Cardiac muscle cell (in vitro differentiated cells and primary cell): ENCODE results near the gene TUBG1. TPM values are rescaled to one million over a fixed set of nuclear protein-coding genes. Genes with fewer than 3 reads are reported as not detected.

ENCODE experiments used
- DNase-seq, 2 donors: peaks; one replicate each; pipeline versions ENCODE4 v3.0.0 to v3.0.0-alpha.2; 2010 to 2017; ENCODE audit warnings: low read depth in 1 of 2, low spot score in 1 of 2
- H3K27ac ChIP-seq: fragments of 200-600 bp; sonication (generic); 2 replicates; pipeline ENCODE4 v1.5.1; 2016
- H3K27me3 ChIP-seq: fragments of 200-600 bp; sonication (generic); 2 replicates; pipeline ENCODE4 v1.6.0; 2016; ENCODE audit warnings: control low read depth
- H3K36me3 ChIP-seq: fragments of 200-600 bp; sonication (generic); 2 replicates; pipeline ENCODE4 v1.5.1; 2016; ENCODE audit warnings: control low read depth
- H3K4me1 ChIP-seq: fragments of 200-600 bp; sonication (generic); 2 replicates; pipeline ENCODE4 v1.8.1; 2017; ENCODE audit warnings: low read depth, mild to moderate bottlenecking, mixed run types
- H3K4me3 ChIP-seq: fragments of 200-600 bp; sonication (generic); 2 replicates; pipeline ENCODE4 v1.5.1; 2016; ENCODE audit warnings: mild to moderate bottlenecking
- H3K9me3 ChIP-seq: fragments of 200-600 bp; sonication (generic); 2 replicates; pipeline ENCODE4 v1.5.1; 2017; ENCODE audit warnings: low read depth, mild to moderate bottlenecking, control low read depth
- CTCF ChIP-seq: IDR thresholded peaks from 2 replicates; pipeline ENCODE4 v1.5.1; 2012; ENCODE audit warnings: low read depth, mild to moderate bottlenecking, low read length
- polyA plus RNA-seq: library from polyadenylated mRNA; unstranded; fragments of >200 nt; fragmentation: Nextera tagmentation; extraction: Ambion mirVana; gene quantifications from 2 replicates; pipeline ENCODE4 v1.2.1, GENCODE V29; 2016
- total RNA-seq: library from RNA; depleted of rRNA; stranded (reverse); fragments of >200 nt; gene quantifications from 2 replicates; pipeline ENCODE4 v1.2.3, GENCODE V29; 2016

TUBG1 gene
- total and polyA plus RNA-seq, 2 experiments from 2014 or later: 97.2 to 177 TPM

GRCh38 chr17:42577140-42577531 is 32.3 kb upstream of the TUBG1 start:
- H3K4me1 ChIP-seq: no peaks in the 10 kb centered on the region
- no peak overlapping the region for H3K27ac ChIP-seq
- no peak for TF ChIP-seq CTCF

GRCh38 chr17:42577532-42578281 is 31.8 kb upstream of the TUBG1 start, which contains the start of gene PSMC3IP:
Gene PSMC3IP, minus strand, starts transcription at chr17:42577729. Its CDS starts 43 bp downstream, at chr17:42577686.
- Histone ChIP-seq H3K27me3 (no peaks in the 10 kb centered on the region), H3K9me3 (no peaks in the 10 kb centered on the region), H3K4me1 (no peaks in the 10 kb centered on the region), H3K36me3 (peaks cover 28% of the 10 kb centered on the region), H3K4me3 (peak within 1 kb of the TSS; percentile 64), H3K27ac (peak within 1 kb of the TSS; percentile 72)
- DNase-seq: peak; percentile 95 to 96
- TF ChIP-seq CTCF: peak; percentile 41

More at GRCh38 chr17:42577140-42577531, 32.3 kb upstream of the TUBG1 start:
- DNase-seq: no peak
- H3K9me3 ChIP-seq: no peaks in the 10 kb centered on the region
- H3K4me3 ChIP-seq: peak overlapping the region; percentile 64
- no peaks in the 10 kb centered on the region for H3K27me3 ChIP-seq
- H3K36me3 ChIP-seq: peaks cover 31% of the 10 kb centered on the region

- Histone ChIP-seq H3K27me3 (no peaks in the 10 kb centered on the region), H3K4me3 (peak overlapping the region; percentile 64), H3K4me1 (no peaks in the 10 kb centered on the region), H3K9me3 (no peaks in the 10 kb centered on the region), H3K27ac (peak overlapping the region; percentile 72), H3K36me3 (peaks cover 28% of the 10 kb centered on the region)
- TF ChIP-seq CTCF: peak; percentile 79
- DNase-seq: peak; percentile 76 to 82
Measured at GRCh38 chr17:42578282-42578869, 31.1 kb upstream of the TUBG1 start.

- no peaks in the 10 kb centered on the region for H3K4me1 ChIP-seq
- TF ChIP-seq CTCF: no peak
- H3K27ac ChIP-seq: no peak overlapping the region
- peaks cover 30% of the 10 kb centered on the region for H3K36me3 ChIP-seq
- no peaks in the 10 kb centered on the region for H3K27me3 ChIP-seq
- no peaks in the 10 kb centered on the region for H3K9me3 ChIP-seq
- DNase-seq: no peak
- H3K4me3 ChIP-seq: no peak overlapping the region
Measured at GRCh38 chr17:42579794-42580551, 29.5 kb upstream of the TUBG1 start.

- no peak overlapping the region for H3K27ac ChIP-seq
- no peaks in the 10 kb centered on the region for H3K9me3 ChIP-seq
- H3K4me3 ChIP-seq: no peak overlapping the region
- H3K27me3 ChIP-seq: no peaks in the 10 kb centered on the region
- TF ChIP-seq CTCF: no peak
- DNase-seq: no peak
- H3K4me1 ChIP-seq: no peaks in the 10 kb centered on the region
- H3K36me3 ChIP-seq: peaks cover 46% of the 10 kb centered on the region
Measured at GRCh38 chr17:42581744-42582270, 27.7 kb upstream of the TUBG1 start.
